Neural progenitor cell (in vitro differentiated cells): ENCODE data around the gene LAD1. TPM values are rescaled to one million over a fixed set of nuclear protein-coding genes. Genes with fewer than 3 reads are reported as not detected.

ENCODE experiments used
- DNase-seq: peaks from one replicate; pipeline ENCODE4 v3.0.0-alpha.2; 2016; ENCODE audit warnings: low spot score
- H2AFZ ChIP-seq: fragments of 200-600 bp; sonication (generic); replicated peaks from 2 replicates; pipeline ENCODE4 v1.6.1; 2016; ENCODE audit warnings: antibody characterized with exemption
- H3F3A ChIP-seq: fragments of 200-600 bp; sonication (generic); 2 replicates; pipeline ENCODE4 v1.6.1; 2016; ENCODE audit warnings: antibody characterized with exemption, low read depth
- H3K27ac ChIP-seq: fragments of 200-600 bp; sonication (generic); 2 replicates; pipeline ENCODE4 v1.5.1; 2016; ENCODE audit warnings: mild to moderate bottlenecking
- H3K27me3 ChIP-seq: fragments of 200-600 bp; sonication (generic); 2 replicates; pipeline ENCODE4 v1.6.1; 2016; ENCODE audit warnings: mild to moderate bottlenecking, moderate library complexity
- H3K36me3 ChIP-seq: fragments of 200-600 bp; sonication (generic); 2 replicates; pipeline ENCODE4 v1.5.1; 2016
- H3K4me1 ChIP-seq: fragments of 200-600 bp; sonication (generic); 2 replicates; pipeline ENCODE4 v1.6.1; 2016; ENCODE audit warnings: mixed run types
- H3K4me2 ChIP-seq: fragments of 200-600 bp; sonication (generic); 2 replicates; pipeline ENCODE4 v1.6.1; 2016
- H3K4me3 ChIP-seq: fragments of 200-600 bp; sonication (generic); 2 replicates; pipeline ENCODE4 v1.5.1; 2016
- H3K79me2 ChIP-seq: fragments of 200-600 bp; sonication (generic); 2 replicates; pipeline ENCODE4 v1.6.1; 2016; ENCODE audit warnings: low read depth
- H3K9ac ChIP-seq: fragments of 200-600 bp; sonication (generic); 2 replicates; pipeline ENCODE4 v1.6.1; 2016
- H3K9me3 ChIP-seq: fragments of 200-600 bp; sonication (generic); 2 replicates; pipeline ENCODE4 v1.5.1; 2016; ENCODE audit warnings: low read depth
- H4K20me1 ChIP-seq: fragments of 200-600 bp; sonication (generic); 2 replicates; pipeline ENCODE4 v1.6.1; 2016; ENCODE audit warnings: low read depth
- H3K27ac Mint-ChIP-seq: 3 replicates; pipeline ENCODE4 v1.8.0; 2021; ENCODE audit warnings: mixed read lengths
- H3K27me3 Mint-ChIP-seq: 2 replicates; pipeline ENCODE4 v1.8.0; 2022; ENCODE audit warnings: low read depth, mild to moderate bottlenecking, inconsistent platforms, moderate library complexity, mixed read lengths; ENCODE audit not compliant: insufficient read depth
- H3K36me3 Mint-ChIP-seq: 3 replicates; pipeline ENCODE4 v1.8.0; 2021; ENCODE audit warnings: mixed read lengths
- H3K4me1 Mint-ChIP-seq: 3 replicates; pipeline ENCODE4 v1.8.0; 2021; ENCODE audit warnings: mixed read lengths
- H3K4me3 Mint-ChIP-seq: 3 replicates; pipeline ENCODE4 v1.8.0; 2021; ENCODE audit warnings: mild to moderate bottlenecking, moderate library complexity, mixed read lengths
- H3K9me3 Mint-ChIP-seq: 3 replicates; pipeline ENCODE4 v1.8.0; 2020; ENCODE audit warnings: mixed read lengths
- EZH2 ChIP-seq: fragments of 200-600 bp; sonication (generic); IDR thresholded peaks from 2 replicates; pipeline ENCODE4 v1.6.1; 2017; ENCODE audit warnings: antibody characterized with exemption, mild to moderate bottlenecking, moderate library complexity
- EZH2phosphoT487 ChIP-seq: fragments of 200-600 bp; sonication (generic); IDR thresholded peaks from 2 replicates; pipeline ENCODE4 v1.6.1; 2017; ENCODE audit warnings: antibody characterized with exemption
- total RNA-seq: library from RNA; depleted of rRNA; stranded (reverse); fragments of >200 nt; gene quantifications from 2 replicates; pipeline ENCODE4 v1.2.3, GENCODE V29; 2015; ENCODE audit warnings: low replicate concordance
- TF ChIP-seq, protein P1 (sequence below): fragments of 200-600 bp; sonication (generic); IDR thresholded peaks from 2 replicates; pipeline ENCODE4 v1.5.1; 2017; ENCODE audit warnings: antibody characterized with exemption, mild to moderate bottlenecking

LAD1 gene
- total RNA-seq, 1 donor from 2014 or later: not detected

GRCh38 chr1:201350361-201350725 is 48.8 kb downstream of the LAD1 start:
- Mint-ChIP-seq H3K4me3 (no peak overlapping the region), H3K36me3 (no peaks in the 10 kb centered on the region), H3K27ac (no peak overlapping the region), H3K9me3 (no peaks in the 10 kb centered on the region), H3K4me1 (peaks cover 19% of the 10 kb centered on the region), H3K27me3 (peaks cover 4% of the 10 kb centered on the region)
- Histone ChIP-seq H3K4me3 (no peak overlapping the region), H3K9me3 (no peaks in the 10 kb centered on the region), H3K27ac (no peak overlapping the region), H3K36me3 (no peaks in the 10 kb centered on the region), H3F3A (peaks cover 3% of the 10 kb centered on the region), H3K4me2 (no peak overlapping the region), H3K9ac (no peak overlapping the region), H3K4me1 (peaks cover 10% of the 10 kb centered on the region), H4K20me1 (no peaks in the 10 kb centered on the region), H3K79me2 (no peaks in the 10 kb centered on the region), H2AFZ (no peak overlapping the region), H3K27me3 (no peaks in the 10 kb centered on the region)
- TF ChIP-seq EZH2 (no peak), EZH2phosphoT487 (no peak)
- TF ChIP-seq, protein P1, sequence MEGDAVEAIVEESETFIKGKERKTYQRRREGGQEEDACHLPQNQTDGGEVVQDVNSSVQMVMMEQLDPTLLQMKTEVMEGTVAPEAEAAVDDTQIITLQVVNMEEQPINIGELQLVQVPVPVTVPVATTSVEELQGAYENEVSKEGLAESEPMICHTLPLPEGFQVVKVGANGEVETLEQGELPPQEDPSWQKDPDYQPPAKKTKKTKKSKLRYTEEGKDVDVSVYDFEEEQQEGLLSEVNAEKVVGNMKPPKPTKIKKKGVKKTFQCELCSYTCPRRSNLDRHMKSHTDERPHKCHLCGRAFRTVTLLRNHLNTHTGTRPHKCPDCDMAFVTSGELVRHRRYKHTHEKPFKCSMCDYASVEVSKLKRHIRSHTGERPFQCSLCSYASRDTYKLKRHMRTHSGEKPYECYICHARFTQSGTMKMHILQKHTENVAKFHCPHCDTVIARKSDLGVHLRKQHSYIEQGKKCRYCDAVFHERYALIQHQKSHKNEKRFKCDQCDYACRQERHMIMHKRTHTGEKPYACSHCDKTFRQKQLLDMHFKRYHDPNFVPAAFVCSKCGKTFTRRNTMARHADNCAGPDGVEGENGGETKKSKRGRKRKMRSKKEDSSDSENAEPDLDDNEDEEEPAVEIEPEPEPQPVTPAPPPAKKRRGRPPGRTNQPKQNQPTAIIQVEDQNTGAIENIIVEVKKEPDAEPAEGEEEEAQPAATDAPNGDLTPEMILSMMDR: no peak
- no peak for DNase-seq

- H3K4me3 Mint-ChIP-seq: no peak overlapping the region
- no peak overlapping the region for H3K27ac Mint-ChIP-seq
- H3K27me3 Mint-ChIP-seq: no peaks in the 10 kb centered on the region
- Histone ChIP-seq H3F3A (peaks cover 3% of the 10 kb centered on the region), H4K20me1 (no peaks in the 10 kb centered on the region), H3K4me3 (no peak overlapping the region), H3K36me3 (no peaks in the 10 kb centered on the region), H3K9ac (no peak overlapping the region), H3K27me3 (no peaks in the 10 kb centered on the region), H3K79me2 (no peaks in the 10 kb centered on the region), H3K4me2 (no peak overlapping the region), H3K9me3 (no peaks in the 10 kb centered on the region), H3K4me1 (peaks cover 10% of the 10 kb centered on the region), H3K27ac (no peak overlapping the region), H2AFZ (no peak overlapping the region)
- H3K36me3 Mint-ChIP-seq: no peaks in the 10 kb centered on the region
- no peaks in the 10 kb centered on the region for H3K9me3 Mint-ChIP-seq
- no peak for TF ChIP-seq EZH2phosphoT487
- TF ChIP-seq, protein P1: no peak
- no peak for TF ChIP-seq EZH2
- no peak for DNase-seq
- peaks cover 19% of the 10 kb centered on the region for H3K4me1 Mint-ChIP-seq
Measured at GRCh38 chr1:201349092-201349491, 50.0 kb downstream of the LAD1 start.

DNA sequence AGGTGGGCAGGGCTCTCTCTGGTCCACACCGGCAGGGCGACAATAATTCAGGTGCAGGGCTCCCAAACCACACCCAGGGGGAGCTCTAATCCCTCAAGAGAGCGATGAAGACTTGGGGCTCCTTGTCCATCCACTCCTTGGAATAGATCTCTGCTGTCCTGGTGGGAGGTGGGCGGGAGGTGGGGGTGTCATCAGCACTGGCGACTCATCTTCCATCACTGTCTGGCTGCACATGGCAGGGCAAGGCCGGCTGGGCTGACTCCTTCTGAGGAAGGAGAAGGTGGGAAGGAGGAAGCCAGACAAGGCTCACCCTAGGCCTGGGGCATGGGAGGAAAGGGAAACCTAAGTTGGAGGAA is 50.9 kb downstream of the LAD1 start:
- no peaks in the 10 kb centered on the region for H3K9me3 Mint-ChIP-seq
- H3K4me1 Mint-ChIP-seq: peaks cover 19% of the 10 kb centered on the region
- Histone ChIP-seq H3K27ac (no peak overlapping the region), H3K9me3 (no peaks in the 10 kb centered on the region), H3K4me2 (no peak overlapping the region), H3K36me3 (no peaks in the 10 kb centered on the region), H3K9ac (no peak overlapping the region), H3K27me3 (no peaks in the 10 kb centered on the region), H4K20me1 (no peaks in the 10 kb centered on the region), H2AFZ (peak overlapping the region; percentile 50), H3K4me3 (no peak overlapping the region), H3K4me1 (peaks cover 10% of the 10 kb centered on the region), H3K79me2 (no peaks in the 10 kb centered on the region), H3F3A (peaks cover 3% of the 10 kb centered on the region)
- H3K27ac Mint-ChIP-seq: no peak overlapping the region
- TF ChIP-seq, protein P1: peak; percentile 78
- no peak for TF ChIP-seq EZH2
- H3K4me3 Mint-ChIP-seq: no peak overlapping the region
- H3K27me3 Mint-ChIP-seq: no peaks in the 10 kb centered on the region
- H3K36me3 Mint-ChIP-seq: no peaks in the 10 kb centered on the region
- peak; percentile 83 for DNase-seq
